Activated T-helper 1 cell treated with anti-CD3 and anti-CD28 coated beads, Interleukin-12 subunit alpha, Interleukin-12 subunit beta, Interleukin-2, Interleukin-4 antibody, amounts not matched to agents 30 ng/mL and 10 ng/mL and 1 ng/mL, durations not matched to agents 14 hours and 24 hours and 36 hours (primary cell): Measurements from ENCODE around the gene RAB38. TPM values are rescaled to one million over a fixed set of nuclear protein-coding genes. Genes with fewer than 3 reads are reported as not detected.
A peak's percentile ranks its signal among the peaks of the same experiment; 100 is the strongest.

ENCODE experiments used
- DNase-seq: peaks from one replicate; pipeline ENCODE4 v3.0.0; 2021; ENCODE audit warnings: low spot score
- H3K27ac Mint-ChIP-seq: one replicate; pipeline ENCODE4 v1.8.0; 2021; ENCODE audit warnings: mild to moderate bottlenecking, mixed read lengths
- H3K27me3 Mint-ChIP-seq: one replicate; pipeline ENCODE4 v1.8.0; 2022; ENCODE audit warnings: mild to moderate bottlenecking, moderate library complexity, mixed read lengths; ENCODE audit not compliant: insufficient read depth
- H3K36me3 Mint-ChIP-seq: one replicate; pipeline ENCODE4 v1.8.0; 2021; ENCODE audit warnings: low read depth, mixed read lengths
- H3K4me1 Mint-ChIP-seq: one replicate; pipeline ENCODE4 v1.8.0; 2021; ENCODE audit warnings: low read depth, mixed read lengths
- H3K4me3 Mint-ChIP-seq: one replicate; pipeline ENCODE4 v1.8.0; 2021; ENCODE audit warnings: mild to moderate bottlenecking, moderate library complexity, mixed read lengths
- H3K9me3 Mint-ChIP-seq: one replicate; pipeline ENCODE4 v1.8.0; 2021; ENCODE audit warnings: mixed read lengths
- intact Hi-C: fragments of 100-400 bp; cut with micrococcal nuclease; formaldehyde crosslinking; loops from one replicate; pipeline ENCODE4 v1.15.1; 2024
- total RNA-seq: library from RNA; stranded (reverse); gene quantifications from 2 replicates; pipeline ENCODE4 v1.2.3, GENCODE V29; 2022

Gene RAB38
- 2.0 and 2.8 TPM in 2 replicates for total RNA-seq

GRCh38 chr11:88174709-88175568, at the start of gene RAB38:
RAB38 (minus strand) TSS chr11:88175443; CDS start chr11:88175384, 59 bp downstream.
- Mint-ChIP-seq H3K27ac (peak within 1 kb of the TSS; percentile 73), H3K4me3 (peak within 1 kb of the TSS; percentile 83), H3K9me3 (no peaks in the 10 kb centered on the region), H3K27me3 (no peaks in the 10 kb centered on the region), H3K4me1 (peaks cover 52% of the 10 kb centered on the region), H3K36me3 (peaks cover 2% of the 10 kb centered on the region)
- DNase-seq, result peak; percentile 32
- intact Hi-C loops, result loop anchor here (5.0 kb wide), 1 partner anchor 73 kb away; no protein-coding TSS in a partner anchor

GRCh38 chr11:88213406-88213805, 38.2 kb upstream of the RAB38 start:
- intact Hi-C loops, result no loop called here
- Mint-ChIP-seq H3K27ac (no peak overlapping the region), H3K4me3 (no peak overlapping the region), H3K27me3 (no peaks in the 10 kb centered on the region), H3K9me3 (no peaks in the 10 kb centered on the region), H3K4me1 (no peaks in the 10 kb centered on the region), H3K36me3 (no peaks in the 10 kb centered on the region)
- DNase-seq, result no peak

DNA sequence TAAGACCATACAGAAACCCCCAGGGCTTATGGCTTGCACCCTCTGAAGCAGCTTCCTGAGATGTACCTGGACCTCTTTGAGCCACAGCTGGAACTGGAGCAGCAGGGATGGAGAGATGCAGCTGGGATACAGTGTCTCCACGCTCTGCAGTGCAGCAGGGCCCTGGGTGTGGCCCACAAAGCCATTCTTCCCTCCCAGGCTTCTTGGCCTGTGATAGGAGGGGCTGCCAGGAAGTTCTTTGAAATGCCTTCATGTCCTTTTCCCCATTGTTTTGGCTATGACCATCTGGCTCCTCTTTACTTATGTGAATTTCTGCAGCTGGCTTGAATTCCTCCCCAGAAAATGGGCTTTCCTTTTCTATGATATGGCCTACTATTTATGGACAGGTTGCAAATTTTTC, 37.1 kb upstream of the RAB38 start:
- no peaks in the 10 kb centered on the region for H3K27me3 Mint-ChIP-seq
- H3K9me3 Mint-ChIP-seq, result no peaks in the 10 kb centered on the region
- no peaks in the 10 kb centered on the region for H3K4me1 Mint-ChIP-seq
- intact Hi-C loops, result no loop called here
- no peaks in the 10 kb centered on the region for H3K36me3 Mint-ChIP-seq
- no peak for DNase-seq
- H3K27ac Mint-ChIP-seq, result no peak overlapping the region
- no peak overlapping the region for H3K4me3 Mint-ChIP-seq

- Mint-ChIP-seq H3K4me3 (no peak overlapping the region), H3K27me3 (no peaks in the 10 kb centered on the region), H3K27ac (no peak overlapping the region), H3K36me3 (no peaks in the 10 kb centered on the region), H3K4me1 (no peaks in the 10 kb centered on the region), H3K9me3 (no peaks in the 10 kb centered on the region)
- intact Hi-C loops, result no loop called here
- DNase-seq, result no peak
Observed at GRCh38 chr11:88208745-88209144, 33.5 kb upstream of the RAB38 start.

DNA sequence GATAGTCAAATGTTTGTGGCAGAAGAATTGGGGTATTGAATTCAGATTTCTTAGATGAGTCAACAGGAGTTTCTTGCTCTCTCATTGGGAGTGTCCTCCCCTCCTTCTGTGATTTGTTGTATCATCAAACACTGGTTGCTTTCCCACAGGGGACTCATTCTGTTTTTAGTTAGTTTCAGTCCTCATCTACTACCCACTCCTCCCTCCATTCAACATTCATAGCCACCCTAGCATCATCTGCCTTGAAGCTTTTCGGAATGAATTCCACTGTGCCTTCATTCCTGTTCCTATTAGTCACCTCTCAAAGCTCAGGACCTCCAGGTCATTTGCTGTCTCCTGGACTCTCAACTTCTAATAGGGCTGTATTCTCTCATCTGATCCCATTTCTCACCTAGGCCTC, 31.5 kb upstream of the RAB38 start:
- intact Hi-C loops, result no loop called here
- H3K36me3 Mint-ChIP-seq, result no peaks in the 10 kb centered on the region
- peaks cover 3% of the 10 kb centered on the region for H3K27me3 Mint-ChIP-seq
- no peak overlapping the region for H3K4me3 Mint-ChIP-seq
- no peak for DNase-seq
- H3K4me1 Mint-ChIP-seq, result no peaks in the 10 kb centered on the region
- H3K9me3 Mint-ChIP-seq, result no peaks in the 10 kb centered on the region
- no peak overlapping the region for H3K27ac Mint-ChIP-seq

DNA sequence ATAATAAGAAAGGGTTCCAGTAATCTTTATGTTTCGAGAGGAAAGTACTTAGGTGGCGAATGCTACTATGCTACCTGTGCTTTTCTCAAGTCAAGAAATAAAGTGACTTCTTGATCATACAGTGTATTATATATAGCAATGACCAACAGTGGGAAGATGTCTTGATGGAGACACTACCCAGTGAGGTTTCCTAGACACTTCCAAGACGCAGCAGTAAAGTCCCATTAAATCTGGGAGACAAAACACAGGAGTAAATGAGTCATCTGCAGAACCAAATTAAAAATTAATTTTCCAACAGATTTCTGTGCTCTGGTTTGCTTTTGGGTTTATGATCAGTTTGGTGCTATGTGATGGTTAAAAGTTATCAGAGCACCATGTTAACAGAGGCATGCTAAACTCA, 29.1 kb upstream of the RAB38 start:
- H3K4me3 Mint-ChIP-seq, result no peak overlapping the region
- intact Hi-C loops, result no loop called here
- H3K4me1 Mint-ChIP-seq, result no peaks in the 10 kb centered on the region
- no peaks in the 10 kb centered on the region for H3K36me3 Mint-ChIP-seq
- no peak overlapping the region for H3K27ac Mint-ChIP-seq
- H3K9me3 Mint-ChIP-seq, result no peaks in the 10 kb centered on the region
- no peak for DNase-seq
- H3K27me3 Mint-ChIP-seq, result peaks cover 7% of the 10 kb centered on the region

DNA sequence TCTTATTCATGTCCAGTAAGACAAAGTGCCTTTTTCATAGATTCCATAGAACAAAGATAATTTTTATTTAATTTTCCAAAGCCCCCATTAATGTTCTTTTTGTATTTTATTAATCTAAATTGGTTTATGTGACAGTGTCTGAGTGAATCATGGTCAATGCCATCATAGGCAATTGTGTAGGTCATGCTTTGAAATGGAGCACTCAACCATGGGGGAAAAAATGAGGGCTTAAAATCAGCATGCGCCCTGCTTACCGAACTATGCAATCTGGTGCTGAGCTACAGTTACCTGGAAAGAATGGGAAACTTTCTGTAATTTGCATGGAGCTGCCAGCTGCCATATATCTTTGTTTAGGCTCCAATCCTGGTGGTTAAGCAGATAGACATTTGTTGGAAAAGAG, 28.4 kb upstream of the RAB38 start:
- Mint-ChIP-seq H3K27me3 (peaks cover 8% of the 10 kb centered on the region), H3K4me3 (no peak overlapping the region), H3K9me3 (no peaks in the 10 kb centered on the region), H3K27ac (no peak overlapping the region), H3K36me3 (no peaks in the 10 kb centered on the region), H3K4me1 (no peaks in the 10 kb centered on the region)
- DNase-seq, result no peak
- intact Hi-C loops, result no loop called here

DNA sequence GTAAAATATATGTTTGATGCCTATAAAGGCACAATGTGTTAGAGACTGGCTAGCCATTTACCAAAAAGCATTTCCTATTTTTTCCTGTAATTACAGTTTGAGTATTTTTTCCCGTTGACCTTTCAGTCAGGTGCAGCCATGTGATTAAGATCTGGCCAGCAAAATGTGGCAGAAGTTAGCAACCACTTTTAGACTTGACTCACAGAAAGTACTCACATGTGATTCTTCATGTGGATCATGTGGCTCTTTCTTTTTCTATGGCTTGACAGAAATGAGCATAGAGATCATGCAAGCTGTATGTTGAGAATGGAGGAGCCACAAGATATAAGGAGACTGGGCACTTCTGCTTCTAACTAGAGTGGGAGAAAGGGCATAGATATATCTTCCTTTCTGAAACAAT, 27.3 kb upstream of the RAB38 start:
- no peaks in the 10 kb centered on the region for H3K36me3 Mint-ChIP-seq
- peaks cover 5% of the 10 kb centered on the region for H3K9me3 Mint-ChIP-seq
- H3K4me3 Mint-ChIP-seq, result no peak overlapping the region
- H3K27me3 Mint-ChIP-seq, result peaks cover 12% of the 10 kb centered on the region
- intact Hi-C loops, result no loop called here
- DNase-seq, result no peak
- no peak overlapping the region for H3K27ac Mint-ChIP-seq
- no peaks in the 10 kb centered on the region for H3K4me1 Mint-ChIP-seq

DNA sequence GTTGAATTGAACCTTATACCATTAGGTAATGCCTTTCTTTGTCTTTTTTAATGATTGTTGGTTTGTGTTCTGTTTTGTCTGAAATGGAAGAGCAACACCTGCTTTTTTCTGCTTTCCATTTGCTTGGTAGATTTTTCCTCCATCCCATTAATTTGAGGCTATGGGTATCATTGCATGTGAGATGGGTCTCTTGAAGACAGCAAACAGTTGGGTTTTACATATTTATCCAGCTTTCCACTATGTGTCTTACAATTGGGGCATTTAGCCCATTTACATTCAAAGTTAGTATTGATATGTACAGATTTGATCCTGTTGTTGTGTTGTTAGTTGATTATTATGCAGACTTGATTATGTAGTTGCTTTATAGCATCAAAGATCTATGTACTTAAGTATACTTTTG, 21.1 kb upstream of the RAB38 start:
- Mint-ChIP-seq H3K27ac (no peak overlapping the region), H3K27me3 (peaks cover 27% of the 10 kb centered on the region), H3K4me3 (no peak overlapping the region), H3K36me3 (no peaks in the 10 kb centered on the region), H3K4me1 (no peaks in the 10 kb centered on the region), H3K9me3 (peaks cover 25% of the 10 kb centered on the region)
- intact Hi-C loops, result no loop called here
- DNase-seq, result no peak

- peaks cover 25% of the 10 kb centered on the region for H3K9me3 Mint-ChIP-seq
- no peak overlapping the region for H3K4me3 Mint-ChIP-seq
- no peak for DNase-seq
- H3K36me3 Mint-ChIP-seq, result no peaks in the 10 kb centered on the region
- H3K27me3 Mint-ChIP-seq, result peaks cover 27% of the 10 kb centered on the region
- H3K4me1 Mint-ChIP-seq, result no peaks in the 10 kb centered on the region
- H3K27ac Mint-ChIP-seq, result no peak overlapping the region
- intact Hi-C loops, result no loop called here
Observed at GRCh38 chr11:88195908-88196307, 20.7 kb upstream of the RAB38 start.

DNA sequence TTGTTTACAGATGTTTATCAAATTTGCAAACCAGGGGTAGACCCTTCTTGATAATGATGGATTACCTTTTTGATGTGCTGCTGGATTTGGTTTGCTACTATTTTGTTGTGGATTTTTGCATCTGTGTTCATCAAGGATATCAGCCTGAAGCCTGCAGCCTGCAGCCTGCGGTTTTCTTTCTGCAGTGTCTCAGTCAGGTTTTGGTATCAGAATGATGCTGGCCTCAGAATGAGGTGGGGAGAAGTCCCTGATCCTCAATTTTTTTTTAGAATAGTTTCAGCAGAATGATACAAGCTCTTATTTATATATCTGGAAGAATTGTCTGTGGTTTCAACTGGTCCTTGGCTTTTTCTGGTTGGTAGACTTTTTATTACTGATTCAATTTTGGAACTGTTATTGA, 19.7 kb upstream of the RAB38 start:
- no peaks in the 10 kb centered on the region for H3K36me3 Mint-ChIP-seq
- intact Hi-C loops, result no loop called here

DNA sequence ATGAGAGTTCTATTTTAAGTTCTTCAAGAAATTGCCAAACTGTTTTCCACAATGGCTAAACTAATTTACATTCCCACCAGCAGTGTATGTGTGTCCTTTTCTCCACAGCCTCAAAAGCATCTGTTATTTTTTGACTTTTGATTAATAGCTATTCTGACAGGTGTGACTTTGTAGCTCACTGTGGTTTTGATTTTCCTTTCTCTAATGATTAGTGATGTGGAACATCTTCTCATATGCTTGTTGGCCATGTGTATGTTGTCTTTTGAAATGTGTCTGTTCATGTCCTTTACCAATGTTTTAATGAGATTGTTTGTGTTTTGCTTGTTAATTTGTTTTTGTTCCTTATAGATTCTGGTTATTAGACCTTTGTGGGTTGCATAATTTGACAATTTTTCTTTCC, 18.0 kb upstream of the RAB38 start:
- H3K27ac Mint-ChIP-seq, result no peak overlapping the region
- H3K4me3 Mint-ChIP-seq, result no peak overlapping the region
- intact Hi-C loops, result no loop called here
- H3K36me3 Mint-ChIP-seq, result no peaks in the 10 kb centered on the region
- DNase-seq, result no peak
- H3K27me3 Mint-ChIP-seq, result peaks cover 25% of the 10 kb centered on the region
- peaks cover 25% of the 10 kb centered on the region for H3K9me3 Mint-ChIP-seq
- no peaks in the 10 kb centered on the region for H3K4me1 Mint-ChIP-seq

More for the DNA sequence above, 19.7 kb upstream of the RAB38 start:
- no peak overlapping the region for H3K4me3 Mint-ChIP-seq
- no peak overlapping the region for H3K27ac Mint-ChIP-seq
- no peaks in the 10 kb centered on the region for H3K4me1 Mint-ChIP-seq
- H3K9me3 Mint-ChIP-seq, result peaks cover 25% of the 10 kb centered on the region
- DNase-seq, result no peak
- peaks cover 27% of the 10 kb centered on the region for H3K27me3 Mint-ChIP-seq

DNA sequence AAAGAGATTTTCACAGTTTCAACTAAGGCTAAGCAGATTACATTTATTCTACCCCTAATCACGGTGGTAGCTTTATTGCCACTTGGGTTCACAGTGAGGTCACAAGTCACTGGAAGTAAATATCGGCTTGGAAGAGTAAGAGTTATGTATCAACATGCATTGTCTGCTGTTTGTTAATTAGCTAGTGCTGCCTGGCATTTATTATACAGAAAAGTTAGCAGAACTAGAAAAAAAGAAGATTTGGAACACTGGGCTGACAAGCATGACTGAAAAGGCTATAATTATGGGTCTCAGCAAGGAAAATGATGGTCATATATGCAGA, 13.7 kb upstream of the RAB38 start:
- Mint-ChIP-seq H3K27ac (no peak overlapping the region), H3K4me3 (no peak overlapping the region), H3K36me3 (peaks cover 2% of the 10 kb centered on the region), H3K27me3 (peaks cover 14% of the 10 kb centered on the region), H3K4me1 (no peaks in the 10 kb centered on the region), H3K9me3 (no peaks in the 10 kb centered on the region)
- DNase-seq, result no peak
- intact Hi-C loops, result no loop called here
